ENCODE results near the gene HUS1.
"Not testable (repeated sequence)": the region's sequence is repeated elsewhere in the genome, so short reads cannot be mapped to it uniquely, and the experiment has no call there.

The HUS1 gene

GRCh38 chr7:47923081-47923875 lies 56.1 kb downstream of the HUS1 start:
- not testable (repeated sequence) for DNase-seq (ENCODE audit: low read depth)

- DNase-seq (ENCODE audit: low read depth): not testable (repeated sequence)
These were observed 62.9 kb downstream of the HUS1 start for GRCh38 chr7:47916514-47916913.

- no peak for DNase-seq (ENCODE audit: low read depth)
These were observed 63.8 kb downstream of the HUS1 start for GRCh38 chr7:47915616-47915976.

GRCh38 chr7:47914717-47915615 lies 64.4 kb downstream of the HUS1 start:
- no peak for DNase-seq (ENCODE audit: low read depth)
